K562 (cell line): ENCODE measurements around the gene MRPL16. TPM values are rescaled to one million over a fixed set of nuclear protein-coding genes. Genes with fewer than 3 reads are reported as not detected.

ENCODE experiments used
- ATAC-seq: fragments of 200-7000 bp; cut with Tn5 transposase; 3 replicates; pipeline ENCODE4 v1.9.1; 2020; ENCODE audit warnings: moderate library complexity
- BruUV-seq: library from RNA; stranded (reverse); fragments of 400-500 nt; replicated peaks from 2 replicates; lab custom pipeline; 2021; lab: Mats Ljungman, UMichigan
- CTCF ChIA-PET: fragments of 300-600 bp; formaldehyde crosslinking; extraction: SDS; loops from one replicate; lab custom pipeline; 2021; ENCODE audit warnings: low intra/inter-chr PET ratio; lab: Yijun Ruan, JAX
- POLR2A ChIA-PET: fragments of 300-600, 350-650 bp; sonication (Branson Sonifier 250); formaldehyde crosslinking; extraction: SDS; loops from one replicate; lab custom pipeline; 2021; ENCODE audit warnings: antibody characterized with exemption, inconsistent platforms; lab: Yijun Ruan, JAX
- DNase-seq, 4 experiments: peaks; one replicate each; pipeline versions ENCODE4 v3.0.0 to v3.0.0-alpha.2; 2011 to 2018; ENCODE audit warnings: low spot score in 3 of 4, mixed read lengths in 3 of 4; ENCODE audit errors: extremely low read depth in 1 of 4
- FAIRE-seq: peaks from 2 replicates; lab custom pipeline; 2011; peaks lifted over from hg19 to GRCh38; lab: Jason Lieb, UNC
- H2AFZ ChIP-seq: 2 replicates; pipeline ENCODE4 v1.6.0; 2011; ENCODE audit warnings: low read depth, low read length, control low read depth, inconsistent platforms
- H3K27ac ChIP-seq: fragments of 200-600 bp; 3 replicates; pipeline ENCODE4 v1.8.0; 2011; ENCODE audit warnings: low read depth, mild to moderate bottlenecking, control low read depth, inconsistent platforms, low read length, moderate library complexity, mixed read lengths; ENCODE audit errors: extremely low read depth
- H3K27me3 ChIP-seq, 2 experiments: fragments of 300-600 bp in 1 of 2; 2 replicates in 1 of 2; 3 replicates in 1 of 2; pipeline versions ENCODE4 v1.6.0 to v1.8.0; 2011; ENCODE audit warnings: inconsistent platforms in 2 of 2, low read length in 2 of 2, mild to moderate bottlenecking in 1 of 2, mixed read lengths in 1 of 2, moderate library complexity in 1 of 2; ENCODE audit not compliant: control insufficient read depth in 2 of 2, insufficient read depth in 2 of 2
- H3K36me3 ChIP-seq: fragments of 300-600 bp; 3 replicates; pipeline ENCODE4 v1.8.0; 2011; ENCODE audit warnings: mild to moderate bottlenecking, low read length, inconsistent platforms; ENCODE audit not compliant: control insufficient read depth, insufficient read depth
- H3K4me1 ChIP-seq, 2 experiments: fragments of 200-600 bp in 1 of 2; replicated peaks in 1 of 2; 2 replicates in 1 of 2; 3 replicates in 1 of 2; pipeline versions ENCODE4 v1.5.1 to v1.8.0; 2011; ENCODE audit warnings: inconsistent platforms in 2 of 2, low read length in 2 of 2, mild to moderate bottlenecking in 1 of 2, mixed read lengths in 1 of 2, moderate library complexity in 1 of 2; ENCODE audit not compliant: control insufficient read depth in 2 of 2, insufficient read depth in 2 of 2
- H3K4me2 ChIP-seq: 2 replicates; pipeline ENCODE4 v1.6.1; 2011; ENCODE audit warnings: low read length, control low read depth, inconsistent platforms, mixed read lengths; ENCODE audit not compliant: insufficient read depth
- H3K4me3 ChIP-seq: fragments of 200-600 bp; sonication (generic), shearing (Covaris generic); 2 replicates; pipeline ENCODE4 v1.5.1; 2016; ENCODE audit warnings: control low read depth, inconsistent platforms
- H3K79me2 ChIP-seq: fragments of 200-600 bp; 3 replicates; pipeline ENCODE4 v1.8.0; 2011; ENCODE audit warnings: low read length, inconsistent platforms; ENCODE audit not compliant: control insufficient read depth, insufficient read depth
- H3K9ac ChIP-seq, 2 experiments: 2 replicates each; pipeline versions ENCODE4 v1.6.0 to v1.6.1; 2011; ENCODE audit warnings: low read depth in 2 of 2, low read length in 2 of 2, control low read depth in 1 of 2, inconsistent platforms in 1 of 2, mild to moderate bottlenecking in 1 of 2, mixed read lengths in 1 of 2; ENCODE audit not compliant: insufficient read depth in 1 of 2
- H3K9me1 ChIP-seq: one replicate; pipeline ENCODE4 v1.6.0; 2011; ENCODE audit warnings: inconsistent platforms, mild to moderate bottlenecking, low read length, moderate library complexity; ENCODE audit not compliant: control insufficient read depth, insufficient read depth
- H3K9me3 ChIP-seq: replicated peaks from 2 replicates; pipeline ENCODE4 v1.5.1; 2011; ENCODE audit warnings: low read depth, low read length, inconsistent platforms; ENCODE audit not compliant: control insufficient read depth, insufficient read depth
- H4K20me1 ChIP-seq: replicated peaks from 2 replicates; pipeline ENCODE4 v1.6.1; 2011; ENCODE audit warnings: low read length, inconsistent platforms, mixed read lengths; ENCODE audit not compliant: control insufficient read depth, insufficient read depth
- BACH1 ChIP-seq: fragments of 200-800 bp; sonication (Bioruptor generic); IDR thresholded peaks from 2 replicates; pipeline ENCODE4 v1.6.1; 2016; ENCODE audit warnings: missing genetic modification characterization, missing compliant biosample characterization
- BRCA1 ChIP-seq, 2 experiments: fragments of 450-650 bp in 1 of 2; sonication (generic) in 1 of 2; formaldehyde crosslinking in 1 of 2; IDR thresholded peaks; 2 replicates each; pipeline versions ENCODE4 v1.5.0 to v1.6.1; 2017 to 2020; ENCODE audit warnings: mild to moderate bottlenecking in 1 of 2, missing genetic modification reagents in 1 of 2
- C11orf30 ChIP-seq: fragments of 450-650 bp; IDR thresholded peaks from 2 replicates; pipeline ENCODE4 v1.6.1; 2016; ENCODE audit warnings: low read depth, mild to moderate bottlenecking
- CC2D1A ChIP-seq: fragments of 450-650 bp; IDR thresholded peaks from 2 replicates; pipeline ENCODE4 v1.6.1; 2017; ENCODE audit warnings: mild to moderate bottlenecking
- CREM ChIP-seq: IDR thresholded peaks from 2 replicates; pipeline ENCODE4 v1.6.1; 2014; ENCODE audit warnings: antibody characterized with exemption, low read depth
- GTF3C2 ChIP-seq: IDR thresholded peaks from 3 replicates; pipeline ENCODE4 v1.6.1; 2011; ENCODE audit warnings: borderline replicate concordance, mild to moderate bottlenecking, moderate library complexity; ENCODE audit not compliant: insufficient read length; ENCODE audit errors: extremely low read depth
- JUND ChIP-seq, 2 experiments: IDR thresholded peaks; 2 replicates in 1 of 2; 3 replicates in 1 of 2; pipeline ENCODE4 v1.6.1; 2011; ENCODE audit warnings: borderline replicate concordance in 2 of 2, low read depth in 2 of 2, low read length in 2 of 2, improper control_type of control experiment in 1 of 2, missing biosample characterization in 1 of 2, missing genetic modification characterization in 1 of 2, missing genetic modification reagents in 1 of 2
- MAFK ChIP-seq: IDR thresholded peaks from 2 replicates; pipeline ENCODE4 v1.6.1; 2011; ENCODE audit warnings: low read length, improper control_type of control experiment
- PHF20 ChIP-seq: fragments of 450-650 bp; IDR thresholded peaks from 2 replicates; pipeline ENCODE4 v1.6.1; 2018; ENCODE audit not compliant: partially characterized antibody
- RNF2 ChIP-seq: sonication (generic); IDR thresholded peaks from 2 replicates; pipeline ENCODE4 v1.6.1; 2016
- SMARCA4 ChIP-seq: fragments of 450-650 bp; IDR thresholded peaks from 2 replicates; pipeline ENCODE4 v1.6.1; 2016
- SRF ChIP-seq, 2 experiments: fragments of 250-450, 450-650 bp in 1 of 2; sonication (Bioruptor Pico) in 1 of 2; sonication (generic) in 1 of 2; formaldehyde crosslinking; IDR thresholded peaks; 2 replicates each; pipeline versions ENCODE4 v1.5.0 to v1.5.1; 2020 to 2022; ENCODE audit warnings: mild to moderate bottlenecking in 1 of 2, missing genetic modification reagents in 1 of 2
- STAG1 ChIP-seq: sonication (generic); formaldehyde crosslinking; IDR thresholded peaks from 2 replicates; pipeline ENCODE4 v1.5.0; 2020; ENCODE audit warnings: missing genetic modification reagents, borderline replicate concordance
- ZNF780A ChIP-seq: fragments of 250-450 bp; sonication (Bioruptor Pico); IDR thresholded peaks from 2 replicates; pipeline ENCODE4 v1.5.0; 2021; ENCODE audit warnings: mild to moderate bottlenecking
- WGBS: fragments of 100-300 bp; shearing (Covaris generic); methylation state at CpG from one replicate; pipeline ENCODE4 v1.1.6; 2016; ENCODE audit warnings: low coverage, mixed read lengths; ENCODE audit not compliant: insufficient coverage; ENCODE audit errors: missing lambda C conversion rate; 5-methylcytosine and 5-hydroxymethylcytosine counted together
- in situ Hi-C: fragments of 300-500 bp; cut with MboI; formaldehyde crosslinking; loops from 4 replicates; pipeline ENCODE4 v1.15.0; 2018; ENCODE audit warnings: inconsistent platforms, mixed read lengths
- intact Hi-C: fragments of 100-400 bp; cut with micrococcal nuclease; formaldehyde crosslinking; loops from 2 replicates; pipeline ENCODE4 v1.14.2; 2022
- polyA plus RNA-seq, 8 experiments: library from polyadenylated mRNA; depleted of rRNA in 4 of 8; stranded (reverse) in 5 of 8; unstranded in 3 of 8; fragments of >200 nt; fragmentation: Nextera tagmentation in 2 of 8; fragmentation: Illumina TruSeq in 1 of 8; extraction: Ambion mirVana in 2 of 8; extraction: Trizol in 1 of 8; gene quantifications; 2 replicates each; pipeline versions ENCODE4 v1.2.1 to v1.2.3, GENCODE V29; 2011 to 2014; ENCODE audit warnings: inconsistent platforms in 1 of 8, missing spikeins in 1 of 8
- total RNA-seq, 7 experiments: library from RNA; depleted of rRNA in 6 of 7; stranded (reverse); fragments of >200 nt in 6 of 7; fragmentation: Illumina TruSeq in 2 of 7; extraction: Trizol in 2 of 7; gene quantifications; 2 replicates each; pipeline versions ENCODE4 v1.2.1 to v1.2.3, GENCODE V29; 2011 to 2021; ENCODE audit warnings: low replicate concordance in 1 of 7
- TF ChIP-seq, protein P1 (sequence below): sonication (generic); formaldehyde crosslinking; IDR thresholded peaks from 2 replicates; pipeline ENCODE4 v1.4.0; 2020; ENCODE audit warnings: mild to moderate bottlenecking, missing genetic modification reagents
- TF ChIP-seq, protein P2 (sequence below): fragments of 250-450 bp; sonication (Bioruptor Pico); IDR thresholded peaks from 2 replicates; pipeline ENCODE4 v1.5.0; 2021

The MRPL16 gene
- total and polyA plus RNA-seq, 9 of the 15 experiments (the other 6 are each of a cell fraction or from before 2014, with no cell fraction given) = 63.3 to 209 (median 157) TPM

DNA sequence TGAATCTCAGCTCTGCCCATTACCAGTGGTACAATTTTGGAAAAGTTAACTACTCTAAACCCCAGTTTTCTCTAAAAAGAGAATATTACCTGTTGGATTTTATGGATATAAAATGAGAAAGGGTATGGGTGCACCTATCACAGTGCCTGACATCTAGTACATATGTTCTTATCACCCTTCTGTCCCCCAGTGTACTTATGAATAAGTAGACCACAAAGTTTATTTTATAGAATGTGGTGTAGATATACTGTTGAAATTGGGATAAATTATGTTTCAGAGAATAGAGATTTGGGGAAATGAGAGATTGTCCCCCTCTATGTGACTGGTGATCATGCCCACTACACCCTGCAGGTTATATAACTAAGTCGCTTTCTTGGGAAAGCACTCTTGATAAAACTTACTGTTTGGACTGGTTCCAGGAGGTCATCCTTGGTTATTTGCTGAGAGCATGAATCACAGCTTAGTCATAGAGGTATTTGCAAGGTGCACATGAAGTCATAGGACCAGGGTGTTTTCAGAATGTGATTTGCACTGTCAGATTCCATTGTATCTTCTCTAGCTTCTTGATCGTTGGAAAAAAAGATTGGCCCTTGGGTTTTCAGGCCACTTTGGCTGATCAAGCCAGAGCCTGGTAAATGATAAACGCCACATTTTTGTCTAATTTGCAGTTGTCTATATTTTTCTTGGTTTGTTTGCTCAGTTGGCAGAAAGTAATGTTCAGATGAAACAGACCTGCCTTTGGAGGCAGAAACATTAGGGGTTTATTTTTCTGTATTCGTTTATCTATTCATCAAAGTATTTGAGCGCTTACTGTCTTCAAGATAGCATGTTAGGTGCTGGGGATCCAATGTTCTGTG lies 34.1 kb downstream of the MRPL16 start:
- peaks cover 4% of the 10 kb centered on the region; the same call in 1 of the 2 replicates for H4K20me1 ChIP-seq
- no peak overlapping the region for H3K27ac ChIP-seq
- peaks cover 70% of the 10 kb centered on the region for H3K36me3 ChIP-seq
- H3K4me1 ChIP-seq = peaks cover 5 to 12% of the 10 kb centered on the region in 2 experiments
- DNase-seq = peak in 2 of 4 experiments; percentile 30 to 60
- H3K27me3 ChIP-seq = no peaks in the 10 kb centered on the region
- WGBS = 43% methylated on average over 5 of the region's 5 CpGs
- no peak overlapping the region for H3K4me2 ChIP-seq
- ChIA-PET POLR2A (interaction anchor here (2.2 to 2.7 kb wide), 2 partner anchors 10 to 12 kb away, joined by 5 to 10 read pairs; no protein-coding TSS in a partner anchor), CTCF (no interaction called here)
- FAIRE-seq = no peak
- BruUV-seq = no TSS peak
- no peak overlapping the region for H3K4me3 ChIP-seq
- in situ Hi-C loops = no loop called here
- H3K79me2 ChIP-seq = peaks cover 14% of the 10 kb centered on the region; the same call in 2 of the 3 replicates
- no peak overlapping the region for H3K9ac ChIP-seq
- no peaks in the 10 kb centered on the region for H3K9me1 ChIP-seq
- H2AFZ ChIP-seq = no peak overlapping the region
- intact Hi-C loops = no loop called here
- H3K9me3 ChIP-seq = no peaks in the 10 kb centered on the region
- no peak for ATAC-seq
- TF ChIP-seq, protein P1, sequence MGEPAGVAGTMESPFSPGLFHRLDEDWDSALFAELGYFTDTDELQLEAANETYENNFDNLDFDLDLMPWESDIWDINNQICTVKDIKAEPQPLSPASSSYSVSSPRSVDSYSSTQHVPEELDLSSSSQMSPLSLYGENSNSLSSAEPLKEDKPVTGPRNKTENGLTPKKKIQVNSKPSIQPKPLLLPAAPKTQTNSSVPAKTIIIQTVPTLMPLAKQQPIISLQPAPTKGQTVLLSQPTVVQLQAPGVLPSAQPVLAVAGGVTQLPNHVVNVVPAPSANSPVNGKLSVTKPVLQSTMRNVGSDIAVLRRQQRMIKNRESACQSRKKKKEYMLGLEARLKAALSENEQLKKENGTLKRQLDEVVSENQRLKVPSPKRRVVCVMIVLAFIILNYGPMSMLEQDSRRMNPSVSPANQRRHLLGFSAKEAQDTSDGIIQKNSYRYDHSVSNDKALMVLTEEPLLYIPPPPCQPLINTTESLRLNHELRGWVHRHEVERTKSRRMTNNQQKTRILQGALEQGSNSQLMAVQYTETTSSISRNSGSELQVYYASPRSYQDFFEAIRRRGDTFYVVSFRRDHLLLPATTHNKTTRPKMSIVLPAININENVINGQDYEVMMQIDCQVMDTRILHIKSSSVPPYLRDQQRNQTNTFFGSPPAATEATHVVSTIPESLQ (CRISPR knock-in tag) = no peak
- TF ChIP-seq PHF20 = no peak
- TF ChIP-seq BACH1 (tag) = no peak
- TF ChIP-seq C11orf30 = no peak
- no peak for TF ChIP-seq SRF (CRISPR knock-in tag; IDR thresholded peaks at IDR 0.05)
- peak; percentile 90 for TF ChIP-seq JUND (IDR thresholded peaks at IDR 0.05; ENCODE audit: borderline replicate concordance, low read depth, low read length)
- TF ChIP-seq JUND (tag; IDR thresholded peaks at IDR 0.05; ENCODE audit: borderline replicate concordance, low read depth, low read length) = peak; percentile 79; the same call in 1 of the 3 replicates
- no peak for TF ChIP-seq MAFK
- no peak for TF ChIP-seq STAG1 (CRISPR knock-in tag)
- no peak for TF ChIP-seq GTF3C2
- TF ChIP-seq, protein P2, sequence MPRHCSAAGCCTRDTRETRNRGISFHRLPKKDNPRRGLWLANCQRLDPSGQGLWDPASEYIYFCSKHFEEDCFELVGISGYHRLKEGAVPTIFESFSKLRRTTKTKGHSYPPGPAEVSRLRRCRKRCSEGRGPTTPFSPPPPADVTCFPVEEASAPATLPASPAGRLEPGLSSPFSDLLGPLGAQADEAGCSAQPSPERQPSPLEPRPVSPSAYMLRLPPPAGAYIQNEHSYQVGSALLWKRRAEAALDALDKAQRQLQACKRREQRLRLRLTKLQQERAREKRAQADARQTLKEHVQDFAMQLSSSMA (CRISPR knock-in tag) = no peak
- TF ChIP-seq CC2D1A = no peak
- no peak for TF ChIP-seq ZNF780A (CRISPR knock-in tag)
- TF ChIP-seq RNF2 = no peak
- TF ChIP-seq CREM = no peak
- TF ChIP-seq BRCA1 (IDR thresholded peaks at IDR 0.05) = no peak
- no peak for TF ChIP-seq BRCA1 (CRISPR knock-in tag; IDR thresholded peaks at IDR 0.05)
- TF ChIP-seq SMARCA4 = peak; percentile 66; the same call in 1 of the 2 replicates
